ENCODE measurements around the gene MRPL47. TPM values are rescaled to one million over a fixed set of nuclear protein-coding genes. Genes with fewer than 3 reads are reported as not detected.

Gene MRPL47
- total and polyA plus RNA-seq, 8 donors, result 5.8 to 50.6 (median 35.2) TPM

DNA sequence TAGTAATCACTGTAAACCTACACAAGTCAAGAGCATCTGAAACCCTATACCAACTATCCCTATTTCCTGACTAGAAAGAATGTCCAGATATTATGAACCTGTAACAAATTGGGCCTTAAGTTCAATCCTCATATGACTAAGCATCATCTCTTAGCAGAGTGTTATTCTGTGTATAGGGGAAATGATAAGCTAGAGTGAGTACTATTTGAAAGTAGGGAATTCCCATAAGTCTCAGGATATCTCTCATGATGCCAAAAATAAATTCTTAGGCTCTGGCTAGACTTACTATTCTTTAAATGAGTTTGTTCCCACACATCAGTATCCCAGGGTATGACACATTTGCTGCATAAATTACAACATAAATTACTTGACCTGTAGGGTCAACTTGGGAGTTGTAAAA lies 15.3 kb downstream of the MRPL47 start:
- H3K4me1 ChIP-seq, result no peaks in the 10 kb centered on the region
- no peak overlapping the region for H3K4me3 ChIP-seq
- H3K27ac ChIP-seq, result no peak overlapping the region
- TF ChIP-seq EP300 (IDR thresholded peaks at IDR 0.05), result no peak
- TF ChIP-seq, protein P1, sequence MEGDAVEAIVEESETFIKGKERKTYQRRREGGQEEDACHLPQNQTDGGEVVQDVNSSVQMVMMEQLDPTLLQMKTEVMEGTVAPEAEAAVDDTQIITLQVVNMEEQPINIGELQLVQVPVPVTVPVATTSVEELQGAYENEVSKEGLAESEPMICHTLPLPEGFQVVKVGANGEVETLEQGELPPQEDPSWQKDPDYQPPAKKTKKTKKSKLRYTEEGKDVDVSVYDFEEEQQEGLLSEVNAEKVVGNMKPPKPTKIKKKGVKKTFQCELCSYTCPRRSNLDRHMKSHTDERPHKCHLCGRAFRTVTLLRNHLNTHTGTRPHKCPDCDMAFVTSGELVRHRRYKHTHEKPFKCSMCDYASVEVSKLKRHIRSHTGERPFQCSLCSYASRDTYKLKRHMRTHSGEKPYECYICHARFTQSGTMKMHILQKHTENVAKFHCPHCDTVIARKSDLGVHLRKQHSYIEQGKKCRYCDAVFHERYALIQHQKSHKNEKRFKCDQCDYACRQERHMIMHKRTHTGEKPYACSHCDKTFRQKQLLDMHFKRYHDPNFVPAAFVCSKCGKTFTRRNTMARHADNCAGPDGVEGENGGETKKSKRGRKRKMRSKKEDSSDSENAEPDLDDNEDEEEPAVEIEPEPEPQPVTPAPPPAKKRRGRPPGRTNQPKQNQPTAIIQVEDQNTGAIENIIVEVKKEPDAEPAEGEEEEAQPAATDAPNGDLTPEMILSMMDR (IDR thresholded peaks at IDR 0.05), result no peak
- H3K27me3 ChIP-seq, result no peaks in the 10 kb centered on the region
- intact Hi-C loops (cut with DNase I; ENCODE audit: low total_unique reads), result no loop called here
- DNase-seq, result no peak
- H3K36me3 ChIP-seq, result peaks cover 49 to 100% (median 100%) of the 10 kb centered on the region in 4 donors
- H3K9me3 ChIP-seq, result no peaks in the 10 kb centered on the region

DNA sequence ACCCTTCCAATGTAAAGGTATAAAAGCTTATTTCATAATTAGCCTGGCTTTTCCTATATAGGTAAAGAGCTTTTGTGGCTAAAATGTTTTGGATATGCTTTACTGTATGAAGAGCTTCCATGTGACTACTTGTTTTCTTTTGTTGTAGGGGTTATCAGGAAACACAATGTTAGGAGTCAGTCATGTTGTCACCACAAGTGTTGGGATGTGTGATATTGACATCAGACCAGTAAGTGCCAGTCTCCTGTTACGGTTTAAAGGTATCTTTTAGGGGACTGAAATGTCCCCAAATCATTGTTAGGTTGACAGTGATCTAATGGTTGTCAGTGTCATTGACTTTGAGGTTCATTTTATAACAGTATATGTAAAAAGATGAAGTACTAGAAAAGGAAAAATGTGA lies 23.4 kb downstream of the MRPL47 start:
- H3K9me3 ChIP-seq, result no peaks in the 10 kb centered on the region
- intact Hi-C loops (cut with DNase I; ENCODE audit: low total_unique reads), result no loop called here

DNA sequence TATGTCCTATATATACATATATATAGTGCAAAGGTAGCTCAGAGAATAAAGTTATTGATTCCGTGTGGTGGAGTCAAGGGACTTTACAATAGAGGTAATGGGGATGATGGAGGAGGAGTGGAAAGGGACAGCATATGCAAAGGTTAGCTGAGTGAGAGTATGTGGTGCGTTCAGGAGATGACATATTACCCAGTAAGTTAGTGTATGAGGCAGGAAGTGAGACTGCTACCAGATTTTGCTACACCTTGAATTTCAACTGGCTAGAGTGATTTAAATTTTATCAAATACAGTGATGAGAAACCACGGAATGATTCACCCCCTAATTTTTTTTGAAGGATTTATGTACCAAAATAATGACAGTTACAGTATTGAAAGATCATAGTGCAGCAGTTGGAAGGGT lies 38.9 kb downstream of the MRPL47 start:
- H3K36me3 ChIP-seq, result peaks cover 8 to 12% (median 10%) of the 10 kb centered on the region in 4 donors
- H3K4me1 ChIP-seq, result peaks cover 5 to 25% (median 18%) of the 10 kb centered on the region in 4 donors
- intact Hi-C loops (cut with DNase I; ENCODE audit: low total_unique reads), result no loop called here
- no peak overlapping the region for H3K27ac ChIP-seq
- DNase-seq, result no peak
- no peaks in the 10 kb centered on the region for H3K9me3 ChIP-seq
- no peaks in the 10 kb centered on the region for H3K27me3 ChIP-seq
- 64 to 79% (median 73%) methylated on average over 3 of the region's 3 CpGs for WGBS, 5 donors
- TF ChIP-seq, protein P1 (IDR thresholded peaks at IDR 0.05), result no peak
- TF ChIP-seq POLR2AphosphoS5 (IDR thresholded peaks at IDR 0.05) (no peak), POLR2A (IDR thresholded peaks at IDR 0.05) (no peak), EP300 (IDR thresholded peaks at IDR 0.05) (no peak)
- H3K4me3 ChIP-seq, result no peak overlapping the region

More for the DNA sequence above, 23.4 kb downstream of the MRPL47 start:
- Histone ChIP-seq H3K27ac (no peak overlapping the region), H3K27me3 (no peaks in the 10 kb centered on the region), H3K4me3 (no peak overlapping the region), H3K36me3 (peaks cover 28 to 99% (median 97%) of the 10 kb centered on the region in 4 donors), H3K4me1 (no peaks in the 10 kb centered on the region)
- TF ChIP-seq EP300 (IDR thresholded peaks at IDR 0.05) (no peak), POLR2A (IDR thresholded peaks at IDR 0.05) (no peak), POLR2AphosphoS5 (IDR thresholded peaks at IDR 0.05) (no peak)
- TF ChIP-seq, protein P1 (IDR thresholded peaks at IDR 0.05), result no peak
- WGBS, 5 donors, result 82 to 97% (median 90%) methylated on average over 1 of the region's 1 CpG
- DNase-seq, result no peak

DNA sequence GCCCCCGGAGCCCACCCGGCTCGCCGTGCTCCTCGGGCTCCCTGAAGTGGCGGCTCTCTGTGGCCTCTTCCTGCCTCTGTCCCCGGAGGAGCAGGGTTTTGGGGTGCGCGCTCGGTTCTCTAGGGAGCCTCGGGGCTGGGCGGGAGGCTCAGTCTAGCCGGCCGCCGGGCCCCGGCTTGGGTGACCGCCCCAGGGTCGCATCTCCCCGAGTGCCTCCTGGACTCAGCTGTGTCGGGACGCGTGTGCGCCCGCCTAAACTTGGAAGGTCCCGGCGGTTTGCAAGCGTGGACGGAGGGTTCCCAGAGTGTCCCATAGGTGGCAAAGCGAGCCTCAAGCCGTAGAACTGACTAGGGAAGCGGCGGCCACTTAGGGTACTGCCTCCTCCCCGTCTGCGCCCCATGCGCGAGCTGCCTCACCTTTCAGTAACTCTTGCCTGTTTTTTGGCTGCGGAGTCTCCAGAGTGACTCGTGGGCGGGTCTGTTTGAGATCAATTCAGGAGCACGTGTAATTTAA lies 41.1 kb downstream of the MRPL47 start:
- Histone ChIP-seq H3K27me3 (no peaks in the 10 kb centered on the region), H3K27ac (peak overlapping the region; percentile 79 to 92 (median 89)), H3K36me3 (no peaks in the 10 kb centered on the region), H3K9me3 (no peaks in the 10 kb centered on the region), H3K4me1 (peaks cover 5 to 25% (median 18%) of the 10 kb centered on the region in 4 donors), H3K4me3 (peak overlapping the region; percentile 64 to 99 (median 79))
- peak; percentile 67 to 91 for DNase-seq
- no peak for TF ChIP-seq POLR2AphosphoS5 (IDR thresholded peaks at IDR 0.05)
- TF ChIP-seq, protein P1 (IDR thresholded peaks at IDR 0.05), result peak in 5 of 7 experiments; percentile 47 to 81 (median 50)
- intact Hi-C loops (cut with DNase I; ENCODE audit: low total_unique reads), result no loop called here
- 0 to 1% (median 0%) methylated on average over 10 to 40 of the region's 40 CpGs for WGBS, 5 donors
